ENCODE measurements around the gene TMX2.

DNA sequence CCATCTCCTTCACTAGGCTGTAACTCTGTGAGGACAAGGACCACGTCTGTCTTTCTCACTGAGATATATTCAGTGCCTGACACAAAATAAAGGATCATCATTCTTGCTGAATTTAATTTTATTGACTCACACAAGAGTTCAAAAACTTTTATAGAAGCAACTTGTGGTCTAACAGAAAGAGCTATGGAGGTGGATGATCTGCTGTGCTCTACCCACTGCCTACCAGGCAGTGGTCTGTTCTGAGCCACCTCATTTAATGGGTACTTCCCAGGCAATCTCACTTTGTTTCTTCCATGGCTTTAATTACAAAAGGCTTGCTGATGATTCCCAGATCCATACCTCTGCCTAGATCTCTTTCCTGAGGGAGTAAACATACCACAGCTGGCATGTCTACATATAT lies 34.5 kb downstream of the TMX2 start:
- TF ChIP-seq, protein P1, sequence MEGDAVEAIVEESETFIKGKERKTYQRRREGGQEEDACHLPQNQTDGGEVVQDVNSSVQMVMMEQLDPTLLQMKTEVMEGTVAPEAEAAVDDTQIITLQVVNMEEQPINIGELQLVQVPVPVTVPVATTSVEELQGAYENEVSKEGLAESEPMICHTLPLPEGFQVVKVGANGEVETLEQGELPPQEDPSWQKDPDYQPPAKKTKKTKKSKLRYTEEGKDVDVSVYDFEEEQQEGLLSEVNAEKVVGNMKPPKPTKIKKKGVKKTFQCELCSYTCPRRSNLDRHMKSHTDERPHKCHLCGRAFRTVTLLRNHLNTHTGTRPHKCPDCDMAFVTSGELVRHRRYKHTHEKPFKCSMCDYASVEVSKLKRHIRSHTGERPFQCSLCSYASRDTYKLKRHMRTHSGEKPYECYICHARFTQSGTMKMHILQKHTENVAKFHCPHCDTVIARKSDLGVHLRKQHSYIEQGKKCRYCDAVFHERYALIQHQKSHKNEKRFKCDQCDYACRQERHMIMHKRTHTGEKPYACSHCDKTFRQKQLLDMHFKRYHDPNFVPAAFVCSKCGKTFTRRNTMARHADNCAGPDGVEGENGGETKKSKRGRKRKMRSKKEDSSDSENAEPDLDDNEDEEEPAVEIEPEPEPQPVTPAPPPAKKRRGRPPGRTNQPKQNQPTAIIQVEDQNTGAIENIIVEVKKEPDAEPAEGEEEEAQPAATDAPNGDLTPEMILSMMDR (IDR thresholded peaks at IDR 0.05 in 2 of 3, conservative IDR thresholded peaks at IDR 0.05 in 1 of 3; ENCODE audit: insufficient read depth in 2 of 3, low read depth in 1 of 3, low read length in 3 of 3) = no peak
- no peak for TF ChIP-seq NFATC3 (IDR thresholded peaks at IDR 0.05)
- TF ChIP-seq ZNF3 (CRISPR knock-in tag; IDR thresholded peaks at IDR 0.05) = no peak
- no peak for TF ChIP-seq RCOR1 (IDR thresholded peaks at IDR 0.05; ENCODE audit: borderline replicate concordance in 1 of 2, low read depth in 2 of 2, low read length in 2 of 2)
- TF ChIP-seq, protein P2, sequence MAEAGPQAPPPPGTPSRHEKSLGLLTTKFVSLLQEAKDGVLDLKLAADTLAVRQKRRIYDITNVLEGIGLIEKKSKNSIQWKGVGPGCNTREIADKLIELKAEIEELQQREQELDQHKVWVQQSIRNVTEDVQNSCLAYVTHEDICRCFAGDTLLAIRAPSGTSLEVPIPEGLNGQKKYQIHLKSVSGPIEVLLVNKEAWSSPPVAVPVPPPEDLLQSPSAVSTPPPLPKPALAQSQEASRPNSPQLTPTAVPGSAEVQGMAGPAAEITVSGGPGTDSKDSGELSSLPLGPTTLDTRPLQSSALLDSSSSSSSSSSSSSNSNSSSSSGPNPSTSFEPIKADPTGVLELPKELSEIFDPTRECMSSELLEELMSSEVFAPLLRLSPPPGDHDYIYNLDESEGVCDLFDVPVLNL (CRISPR knock-in tag; IDR thresholded peaks at IDR 0.05; ENCODE audit: low read depth) = no peak
- TF ChIP-seq, protein P3, sequence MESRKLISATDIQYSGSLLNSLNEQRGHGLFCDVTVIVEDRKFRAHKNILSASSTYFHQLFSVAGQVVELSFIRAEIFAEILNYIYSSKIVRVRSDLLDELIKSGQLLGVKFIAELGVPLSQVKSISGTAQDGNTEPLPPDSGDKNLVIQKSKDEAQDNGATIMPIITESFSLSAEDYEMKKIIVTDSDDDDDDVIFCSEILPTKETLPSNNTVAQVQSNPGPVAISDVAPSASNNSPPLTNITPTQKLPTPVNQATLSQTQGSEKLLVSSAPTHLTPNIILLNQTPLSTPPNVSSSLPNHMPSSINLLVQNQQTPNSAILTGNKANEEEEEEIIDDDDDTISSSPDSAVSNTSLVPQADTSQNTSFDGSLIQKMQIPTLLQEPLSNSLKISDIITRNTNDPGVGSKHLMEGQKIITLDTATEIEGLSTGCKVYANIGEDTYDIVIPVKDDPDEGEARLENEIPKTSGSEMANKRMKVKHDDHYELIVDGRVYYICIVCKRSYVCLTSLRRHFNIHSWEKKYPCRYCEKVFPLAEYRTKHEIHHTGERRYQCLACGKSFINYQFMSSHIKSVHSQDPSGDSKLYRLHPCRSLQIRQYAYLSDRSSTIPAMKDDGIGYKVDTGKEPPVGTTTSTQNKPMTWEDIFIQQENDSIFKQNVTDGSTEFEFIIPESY (CRISPR knock-in tag; IDR thresholded peaks at IDR 0.05) = no peak
- TF ChIP-seq, protein P4, sequence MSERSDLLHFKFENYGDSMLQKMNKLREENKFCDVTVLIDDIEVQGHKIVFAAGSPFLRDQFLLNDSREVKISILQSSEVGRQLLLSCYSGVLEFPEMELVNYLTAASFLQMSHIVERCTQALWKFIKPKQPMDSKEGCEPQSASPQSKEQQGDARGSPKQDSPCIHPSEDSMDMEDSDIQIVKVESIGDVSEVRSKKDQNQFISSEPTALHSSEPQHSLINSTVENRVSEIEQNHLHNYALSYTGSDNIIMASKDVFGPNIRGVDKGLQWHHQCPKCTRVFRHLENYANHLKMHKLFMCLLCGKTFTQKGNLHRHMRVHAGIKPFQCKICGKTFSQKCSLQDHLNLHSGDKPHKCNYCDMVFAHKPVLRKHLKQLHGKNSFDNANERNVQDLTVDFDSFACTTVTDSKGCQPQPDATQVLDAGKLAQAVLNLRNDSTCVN (CRISPR knock-in tag; IDR thresholded peaks at IDR 0.05) = no peak
- no peak for TF ChIP-seq SMARCB1 (IDR thresholded peaks at IDR 0.05; ENCODE audit: insufficient read length, low read depth)
- TF ChIP-seq SREBF2 (CRISPR knock-in tag; IDR thresholded peaks at IDR 0.05) = no peak
- TF ChIP-seq TAF1 (IDR thresholded peaks at IDR 0.05; ENCODE audit: control insufficient read depth, extremely low read depth, insufficient read depth, low read length, severe bottlenecking) = no peak
- TF ChIP-seq, protein P5, sequence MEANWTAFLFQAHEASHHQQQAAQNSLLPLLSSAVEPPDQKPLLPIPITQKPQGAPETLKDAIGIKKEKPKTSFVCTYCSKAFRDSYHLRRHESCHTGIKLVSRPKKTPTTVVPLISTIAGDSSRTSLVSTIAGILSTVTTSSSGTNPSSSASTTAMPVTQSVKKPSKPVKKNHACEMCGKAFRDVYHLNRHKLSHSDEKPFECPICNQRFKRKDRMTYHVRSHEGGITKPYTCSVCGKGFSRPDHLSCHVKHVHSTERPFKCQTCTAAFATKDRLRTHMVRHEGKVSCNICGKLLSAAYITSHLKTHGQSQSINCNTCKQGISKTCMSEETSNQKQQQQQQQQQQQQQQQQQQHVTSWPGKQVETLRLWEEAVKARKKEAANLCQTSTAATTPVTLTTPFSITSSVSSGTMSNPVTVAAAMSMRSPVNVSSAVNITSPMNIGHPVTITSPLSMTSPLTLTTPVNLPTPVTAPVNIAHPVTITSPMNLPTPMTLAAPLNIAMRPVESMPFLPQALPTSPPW (CRISPR knock-in tag; IDR thresholded peaks at IDR 0.05) = no peak
